NCI-H748 (cell line): Measurements from ENCODE around the gene NELFB.

Experiments
- DNase-seq: peaks from one replicate; lab custom pipeline; 2025; ENCODE audit not compliant: unreplicated experiment; lab: John Stamatoyannopoulos, UW

Gene NELFB

GRCh38 chr9:137302449-137303150 lies 47.5 kb downstream of the NELFB start:
- DNase-seq, result peak; percentile 83

GRCh38 chr9:137303151-137303892 lies 48.2 kb downstream of the NELFB start:
- no peak for DNase-seq

- DNase-seq, result no peak
These were observed 48.8 kb downstream of the NELFB start for GRCh38 chr9:137303893-137304382.

DNA sequence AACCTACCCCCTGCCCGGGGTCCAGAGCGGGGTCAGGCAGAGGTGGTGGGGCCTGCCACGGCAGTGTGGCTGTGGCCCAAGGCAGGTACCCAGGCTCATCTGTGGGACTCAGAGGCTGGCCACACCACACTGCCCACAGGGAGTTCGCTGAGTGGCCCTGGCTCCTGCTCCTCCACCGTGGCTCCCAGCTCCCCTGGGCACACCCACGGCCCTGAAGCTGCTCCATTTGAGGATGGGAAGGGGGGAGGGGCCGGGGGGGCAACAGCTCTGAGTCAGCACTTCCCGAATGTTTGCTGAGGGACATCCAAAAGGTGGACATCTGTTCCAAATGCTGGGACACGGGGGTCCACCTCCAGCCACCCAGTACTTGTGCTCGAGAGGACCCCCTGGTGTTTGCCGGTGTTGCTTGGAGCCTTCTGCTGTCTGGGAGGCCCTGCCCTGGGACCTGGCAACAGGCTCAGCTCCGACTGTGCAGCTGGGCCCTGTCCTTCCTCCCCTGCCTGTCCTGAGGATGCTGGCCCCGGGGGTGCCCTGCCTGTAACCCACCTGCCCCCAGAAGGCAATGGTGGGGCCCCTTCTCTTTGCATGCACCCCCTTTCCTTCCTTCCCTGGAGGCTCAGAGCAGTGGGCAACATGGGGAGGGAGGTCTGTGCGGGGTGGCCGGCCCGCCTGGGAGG lies 49.4 kb downstream of the NELFB start:
- no peak for DNase-seq

- DNase-seq, result peak; percentile 53
These were observed 50.1 kb downstream of the NELFB start for GRCh38 chr9:137305060-137305797.

DNA sequence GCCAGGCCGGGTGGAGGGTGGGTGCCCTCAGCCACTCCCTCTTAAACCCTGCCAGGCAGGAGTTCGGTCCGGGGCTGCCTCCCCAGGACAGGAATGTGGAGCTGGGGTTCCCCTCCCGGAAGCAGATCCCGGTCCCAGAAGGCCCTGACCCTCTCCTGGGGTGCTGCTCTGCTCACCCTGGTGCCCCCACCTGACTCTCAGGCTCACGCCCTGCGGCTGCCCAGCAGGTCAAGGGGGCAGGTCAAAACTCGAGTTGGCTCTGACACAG lies 50.6 kb downstream of the NELFB start:
- no peak for DNase-seq

GRCh38 chr9:137306066-137306849 lies 51.1 kb downstream of the NELFB start:
- no peak for DNase-seq

- DNase-seq, result no peak
These were observed 51.7 kb downstream of the NELFB start for GRCh38 chr9:137306850-137307254.

GRCh38 chr9:137307255-137308056 lies 52.3 kb downstream of the NELFB start:
- DNase-seq, result no peak

DNA sequence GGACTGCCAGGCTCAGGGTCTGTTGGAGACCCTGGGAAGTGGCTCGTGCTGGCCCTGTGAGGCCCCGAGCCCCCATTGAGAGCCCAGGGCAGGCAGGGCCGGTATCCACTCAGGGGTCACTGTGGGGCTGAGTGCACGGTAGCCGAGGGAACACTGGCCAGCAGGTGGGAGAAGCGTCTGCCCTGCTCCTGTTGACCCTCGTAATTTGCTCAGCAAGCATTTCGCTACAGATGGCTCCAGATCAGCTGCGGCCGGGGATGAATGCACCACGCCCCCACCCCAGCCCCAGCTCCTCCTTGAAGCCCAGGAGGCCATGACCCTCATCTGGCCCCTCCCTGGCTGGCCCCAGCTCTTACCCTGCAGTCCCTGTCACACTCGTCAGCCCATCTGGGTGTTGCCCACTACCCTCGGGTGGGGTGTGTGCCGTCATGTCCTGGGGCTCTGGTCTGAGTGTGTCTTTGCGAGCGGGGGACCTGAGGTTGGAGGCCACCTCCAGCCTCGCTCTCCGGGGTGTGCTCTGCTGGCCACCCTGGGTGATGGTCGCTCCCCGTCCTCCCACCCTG lies 53.0 kb downstream of the NELFB start:
- peak; percentile 19 for DNase-seq

DNA sequence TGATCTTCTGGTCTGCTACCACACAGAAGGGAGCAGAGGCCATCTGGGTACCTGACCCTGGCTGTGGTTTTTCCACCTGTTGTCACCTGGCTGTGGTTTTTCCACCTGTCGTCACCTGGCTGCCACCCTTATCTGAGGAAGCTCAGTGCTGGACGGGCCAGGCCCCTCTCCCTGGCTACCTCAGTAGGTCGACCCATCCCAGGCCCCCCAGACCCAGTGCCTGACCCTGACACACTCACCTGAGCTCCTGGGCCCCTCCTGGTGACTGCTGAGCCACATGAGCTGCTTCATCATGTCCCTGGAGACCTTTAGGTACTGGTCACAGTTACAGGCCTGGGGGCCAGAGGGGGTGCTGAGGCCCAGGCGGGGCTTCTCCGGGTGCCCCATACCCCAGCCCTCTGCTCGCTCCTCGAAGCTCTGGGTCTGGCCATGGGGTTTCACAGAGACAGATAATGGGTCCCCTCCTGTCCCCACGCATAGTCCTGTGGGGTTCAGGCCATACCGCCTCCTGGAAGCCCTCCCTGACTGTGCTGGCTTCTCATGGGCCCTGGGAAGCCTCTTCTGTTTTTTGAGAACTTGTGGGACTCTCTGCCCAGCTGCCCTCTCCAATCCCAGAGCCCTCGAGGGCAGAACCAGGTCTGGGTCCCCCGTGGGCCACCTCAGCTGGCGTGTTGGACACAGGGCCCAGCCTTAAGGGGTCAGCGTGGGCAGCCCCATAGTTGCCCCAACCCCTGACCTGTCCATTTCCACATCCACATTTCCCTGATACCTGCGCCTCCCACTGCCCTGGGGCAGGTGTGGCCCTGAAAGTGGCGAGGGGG lies 54.5 kb downstream of the NELFB start:
- DNase-seq, result no peak

GRCh38 chr9:137310189-137311052 lies 55.3 kb downstream of the NELFB start:
- DNase-seq, result no peak

- no peak for DNase-seq
These were observed 56.3 kb downstream of the NELFB start for GRCh38 chr9:137311171-137311985.

GRCh38 chr9:137311986-137312851 lies 57.1 kb downstream of the NELFB start:
- DNase-seq, result no peak

DNA sequence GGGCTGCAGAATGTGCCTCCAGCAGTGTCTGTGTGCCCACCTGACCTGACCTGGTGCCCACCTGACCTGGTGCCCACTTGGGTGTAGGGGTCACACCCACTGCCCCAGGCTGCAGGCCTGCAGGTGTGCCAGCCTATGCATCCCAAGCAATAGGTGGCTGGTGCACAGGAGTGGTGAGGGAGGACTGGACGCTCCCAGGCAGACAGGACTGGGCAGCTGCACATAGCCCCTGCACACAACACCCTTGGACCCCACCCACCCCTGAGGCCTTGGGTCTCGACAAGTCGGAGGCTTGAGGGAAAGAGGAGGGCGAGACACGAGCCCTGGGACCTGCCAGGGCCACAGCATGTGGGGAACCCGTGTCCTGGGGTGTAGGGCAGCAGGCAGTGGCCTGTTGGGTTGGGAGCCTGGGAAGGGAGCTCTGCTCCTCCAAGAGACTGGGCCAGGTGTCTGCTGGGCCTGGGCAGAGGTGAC lies 57.8 kb downstream of the NELFB start:
- no peak for DNase-seq
